Measurements from ENCODE around the gene HDAC4. TPM values are rescaled to one million over a fixed set of nuclear protein-coding genes. Genes with fewer than 3 reads are reported as not detected.
A peak's percentile ranks its signal among the peaks of the same experiment; 100 is the strongest.

The HDAC4 gene
- total RNA-seq, 1 experiment from 2014 or later, result 40.1 TPM

GRCh38 chr2:239377591-239377990 lies 23.2 kb downstream of the HDAC4 start:
- in situ Hi-C loops (cut with HindIII; ENCODE audit: low pct_unique_long_range_greater_than_20kb, low sequenced_read_pairs) (no loop called here), intact Hi-C loops (cut with micrococcal nuclease; ENCODE audit: unreplicated experiment) (no loop called here)
- ChIA-PET CTCF (no interaction called here), POLR2A (no interaction called here)
- Histone ChIP-seq H3K27ac (ENCODE audit: low read length) (no peak overlapping the region), H3K4me1 (ENCODE audit: control insufficient read depth, insufficient read depth, low read length) (no peaks in the 10 kb centered on the region), H3K36me3 (ENCODE audit: control insufficient read depth, insufficient read depth, low read length) (no peaks in the 10 kb centered on the region), H3K4me3 (ENCODE audit: low read depth in 2 of 2, low read length in 2 of 2) (no peak overlapping the region), H3K27me3 (ENCODE audit: control insufficient read depth, insufficient read depth, low read length) (no peaks in the 10 kb centered on the region), H3K9me3 (ENCODE audit: control insufficient read depth, insufficient read depth, low read depth, low read length) (no peaks in the 10 kb centered on the region)
- DNase-seq (ENCODE audit: low read depth, low spot score), result no peak
- TF ChIP-seq REST (IDR thresholded peaks at IDR 0.05; ENCODE audit: insufficient read depth in 1 of 2, low read depth in 2 of 2, low read length in 1 of 2), result no peak
- no peak for TF ChIP-seq SIN3A (IDR thresholded peaks at IDR 0.05; ENCODE audit: borderline replicate concordance, insufficient read depth, low read depth, low read length)
- TF ChIP-seq CTCF (IDR thresholded peaks at IDR 0.05), result no peak
- TF ChIP-seq POLR2AphosphoS5 (IDR thresholded peaks at IDR 0.05; ENCODE audit: low read depth, low read length), result no peak
- no peak for TF ChIP-seq TCF7L2 (IDR thresholded peaks at IDR 0.05; ENCODE audit: low read depth, low read length)
- no peak for ATAC-seq
- no TSS peak for BruUV-seq (replicated peaks)

- TF ChIP-seq CTCF (IDR thresholded peaks at IDR 0.05), result no peak
- TF ChIP-seq POLR2AphosphoS5 (IDR thresholded peaks at IDR 0.05; ENCODE audit: low read depth, low read length), result no peak
- no peak for TF ChIP-seq REST (IDR thresholded peaks at IDR 0.05; ENCODE audit: insufficient read depth in 1 of 2, low read depth in 2 of 2, low read length in 1 of 2)
- TF ChIP-seq SIN3A (IDR thresholded peaks at IDR 0.05; ENCODE audit: borderline replicate concordance, insufficient read depth, low read depth, low read length), result no peak
- no peak for TF ChIP-seq TCF7L2 (IDR thresholded peaks at IDR 0.05; ENCODE audit: low read depth, low read length)
- ChIA-PET CTCF (no interaction called here), POLR2A (no interaction called here)
- Histone ChIP-seq H3K9me3 (ENCODE audit: control insufficient read depth, insufficient read depth, low read depth, low read length) (no peaks in the 10 kb centered on the region), H3K36me3 (ENCODE audit: control insufficient read depth, insufficient read depth, low read length) (no peaks in the 10 kb centered on the region), H3K27me3 (ENCODE audit: control insufficient read depth, insufficient read depth, low read length) (no peaks in the 10 kb centered on the region), H3K4me3 (ENCODE audit: low read depth in 2 of 2, low read length in 2 of 2) (no peak overlapping the region), H3K27ac (ENCODE audit: low read length) (no peak overlapping the region), H3K4me1 (ENCODE audit: control insufficient read depth, insufficient read depth, low read length) (no peaks in the 10 kb centered on the region)
- BruUV-seq (replicated peaks), result no TSS peak
- peak; percentile 18; the same call in 1 of the 2 replicates for ATAC-seq
- intact Hi-C loops (cut with micrococcal nuclease; ENCODE audit: unreplicated experiment) (no loop called here), in situ Hi-C loops (cut with HindIII; ENCODE audit: low pct_unique_long_range_greater_than_20kb, low sequenced_read_pairs) (no loop called here)
- DNase-seq (ENCODE audit: low read depth, low spot score), result no peak
These were observed 23.8 kb downstream of the HDAC4 start for GRCh38 chr2:239376942-239377531.
